ENCODE results near the gene CDPF1.

DNA sequence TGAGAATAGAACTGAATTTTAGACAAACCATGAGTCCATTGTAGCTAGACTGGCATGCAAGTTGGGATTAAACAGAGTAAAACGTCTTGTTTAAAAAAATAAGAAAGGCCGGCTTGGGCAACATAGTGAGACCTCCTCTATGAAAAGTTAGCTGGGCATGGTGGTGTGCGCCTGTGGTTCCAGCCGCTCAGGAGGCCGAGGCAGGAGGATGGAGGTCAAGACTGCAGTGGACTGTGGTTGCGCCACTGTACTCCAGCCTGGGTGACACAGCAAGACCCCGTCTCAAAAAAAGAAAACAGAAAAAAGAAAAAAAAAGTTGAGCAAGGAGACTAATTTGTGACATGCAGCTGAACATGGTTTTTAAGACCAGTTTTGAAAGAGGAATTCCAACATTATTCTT, 23.5 kb downstream of the CDPF1 start:
- TF ChIP-seq, protein P1, sequence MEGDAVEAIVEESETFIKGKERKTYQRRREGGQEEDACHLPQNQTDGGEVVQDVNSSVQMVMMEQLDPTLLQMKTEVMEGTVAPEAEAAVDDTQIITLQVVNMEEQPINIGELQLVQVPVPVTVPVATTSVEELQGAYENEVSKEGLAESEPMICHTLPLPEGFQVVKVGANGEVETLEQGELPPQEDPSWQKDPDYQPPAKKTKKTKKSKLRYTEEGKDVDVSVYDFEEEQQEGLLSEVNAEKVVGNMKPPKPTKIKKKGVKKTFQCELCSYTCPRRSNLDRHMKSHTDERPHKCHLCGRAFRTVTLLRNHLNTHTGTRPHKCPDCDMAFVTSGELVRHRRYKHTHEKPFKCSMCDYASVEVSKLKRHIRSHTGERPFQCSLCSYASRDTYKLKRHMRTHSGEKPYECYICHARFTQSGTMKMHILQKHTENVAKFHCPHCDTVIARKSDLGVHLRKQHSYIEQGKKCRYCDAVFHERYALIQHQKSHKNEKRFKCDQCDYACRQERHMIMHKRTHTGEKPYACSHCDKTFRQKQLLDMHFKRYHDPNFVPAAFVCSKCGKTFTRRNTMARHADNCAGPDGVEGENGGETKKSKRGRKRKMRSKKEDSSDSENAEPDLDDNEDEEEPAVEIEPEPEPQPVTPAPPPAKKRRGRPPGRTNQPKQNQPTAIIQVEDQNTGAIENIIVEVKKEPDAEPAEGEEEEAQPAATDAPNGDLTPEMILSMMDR (IDR thresholded peaks at IDR 0.05) = no peak
- no peak for TF ChIP-seq ZFX (IDR thresholded peaks at IDR 0.05; ENCODE audit: borderline replicate concordance)

Data from 22Rv1 (cell line).